RWPE1 (cell line): Measurements from ENCODE around the gene CYP19A1.

Experiments
- CTCF ChIA-PET: fragments of 350-600 bp; sonication (Branson Sonifier 250); formaldehyde crosslinking; extraction: SDS; loops from one replicate; lab custom pipeline; 2021; lab: Yijun Ruan, JAX
- POLR2A ChIA-PET: fragments of 400-600 bp; formaldehyde crosslinking; extraction: SDS; loops from one replicate; lab custom pipeline; 2020; ENCODE audit warnings: antibody characterized with exemption; ENCODE audit not compliant: low non-redundant PET; lab: Yijun Ruan, JAX
- DNase-seq: peaks from one replicate; pipeline ENCODE4 v3.0.0; 2012; ENCODE audit warnings: low spot score
- H3K27ac ChIP-seq: fragments of 450-650 bp; 2 replicates; pipeline ENCODE4 v1.5.1; 2017
- CTCF ChIP-seq: fragments of 450-650 bp; conservative IDR thresholded peaks from 2 replicates; pipeline ENCODE4 v1.5.1; 2017; ENCODE audit warnings: low read depth, mild to moderate bottlenecking

Gene CYP19A1

GRCh38 chr15:51338496-51338895, at the start of gene CYP19A1:
Gene CYP19A1, minus strand, starts transcription at chr15:51338596. Its CDS starts 95,684 bp downstream, at chr15:51242912.
- POLR2A ChIA-PET, result no interaction called here
- TF ChIP-seq CTCF, result no peak
- DNase-seq, result no peak
- H3K27ac ChIP-seq, result no peak within 1 kb of the TSS
- CTCF ChIA-PET, result no interaction called here

GRCh38 chr15:51387699-51388041, 49.3 kb upstream of the CYP19A1 start:
- TF ChIP-seq CTCF, result no peak
- ChIA-PET POLR2A (no interaction called here), CTCF (no interaction called here)
- no peak for DNase-seq
- H3K27ac ChIP-seq, result no peak overlapping the region

- no peak overlapping the region for H3K27ac ChIP-seq
- TF ChIP-seq CTCF, result no peak
- POLR2A ChIA-PET, result no interaction called here
- DNase-seq, result no peak
- CTCF ChIA-PET, result no interaction called here
Observed at GRCh38 chr15:51386960-51387698, 48.7 kb upstream of the CYP19A1 start.

GRCh38 chr15:51386486-51386885, 48.1 kb upstream of the CYP19A1 start:
- no peak for DNase-seq
- no peak overlapping the region for H3K27ac ChIP-seq
- no peak for TF ChIP-seq CTCF
- POLR2A ChIA-PET, result no interaction called here
- CTCF ChIA-PET, result no interaction called here

- TF ChIP-seq CTCF, result no peak
- ChIA-PET CTCF (no interaction called here), POLR2A (no interaction called here)
- DNase-seq, result no peak
- H3K27ac ChIP-seq, result no peak overlapping the region
Observed at GRCh38 chr15:51386029-51386428, 47.6 kb upstream of the CYP19A1 start.

GRCh38 chr15:51382787-51383186, 44.4 kb upstream of the CYP19A1 start:
- POLR2A ChIA-PET, result interaction anchor here (0.8 kb wide), 1 partner anchor 190 kb away, joined by 3 read pairs; no protein-coding TSS in a partner anchor
- TF ChIP-seq CTCF, result peak; percentile 68
- H3K27ac ChIP-seq, result no peak overlapping the region
- DNase-seq, result peak; percentile 53
- CTCF ChIA-PET, result interaction anchor here (0.5 to 1.4 kb wide), 9 partner anchors 17 to 845 kb away, joined by 3 to 7 read pairs (median 4); no protein-coding TSS in a partner anchor
